Testis (tissue), 2 donors: ENCODE measurements around the gene KCNN2.

ENCODE experiments used
- POLR2A ChIP-seq: fragments of 450-650 bp; IDR thresholded peaks from one replicate; pipeline ENCODE4 v1.6.1; 2017; ENCODE audit warnings: antibody characterized with exemption, mild to moderate bottlenecking, moderate library complexity
- TF ChIP-seq, protein P1 (sequence below), 3 experiments: fragments of 450-650 bp in 2 of 3; fragments of 200-600 bp in 1 of 3; sonication (generic) in 1 of 3; IDR thresholded peaks; one replicate each; pipeline ENCODE4 v1.5.1; 2016 to 2019; ENCODE audit warnings: antibody characterized with exemption in 3 of 3, mild to moderate bottlenecking in 2 of 3, moderate library complexity in 1 of 3

DNA sequence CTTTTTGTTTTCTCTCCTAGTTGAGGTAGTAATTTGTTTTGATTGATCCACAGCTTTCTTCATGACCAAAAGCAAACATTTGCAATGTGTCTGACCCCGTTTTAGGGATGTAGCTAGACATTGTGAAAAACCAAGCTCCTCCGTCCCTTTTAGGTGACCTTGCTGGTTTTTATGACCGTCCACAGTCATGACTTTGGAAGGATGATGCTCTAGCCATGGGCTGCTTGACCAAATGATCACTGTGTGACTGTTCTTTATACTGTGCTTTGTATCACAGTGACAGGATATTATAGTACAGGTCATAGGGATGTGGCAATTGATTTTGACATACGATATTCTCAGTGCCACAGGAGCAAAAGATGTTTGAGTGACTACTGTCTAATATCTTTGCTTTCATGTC, 54.4 kb downstream of the KCNN2 start:
- TF ChIP-seq, protein P1, sequence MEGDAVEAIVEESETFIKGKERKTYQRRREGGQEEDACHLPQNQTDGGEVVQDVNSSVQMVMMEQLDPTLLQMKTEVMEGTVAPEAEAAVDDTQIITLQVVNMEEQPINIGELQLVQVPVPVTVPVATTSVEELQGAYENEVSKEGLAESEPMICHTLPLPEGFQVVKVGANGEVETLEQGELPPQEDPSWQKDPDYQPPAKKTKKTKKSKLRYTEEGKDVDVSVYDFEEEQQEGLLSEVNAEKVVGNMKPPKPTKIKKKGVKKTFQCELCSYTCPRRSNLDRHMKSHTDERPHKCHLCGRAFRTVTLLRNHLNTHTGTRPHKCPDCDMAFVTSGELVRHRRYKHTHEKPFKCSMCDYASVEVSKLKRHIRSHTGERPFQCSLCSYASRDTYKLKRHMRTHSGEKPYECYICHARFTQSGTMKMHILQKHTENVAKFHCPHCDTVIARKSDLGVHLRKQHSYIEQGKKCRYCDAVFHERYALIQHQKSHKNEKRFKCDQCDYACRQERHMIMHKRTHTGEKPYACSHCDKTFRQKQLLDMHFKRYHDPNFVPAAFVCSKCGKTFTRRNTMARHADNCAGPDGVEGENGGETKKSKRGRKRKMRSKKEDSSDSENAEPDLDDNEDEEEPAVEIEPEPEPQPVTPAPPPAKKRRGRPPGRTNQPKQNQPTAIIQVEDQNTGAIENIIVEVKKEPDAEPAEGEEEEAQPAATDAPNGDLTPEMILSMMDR (IDR thresholded peaks at IDR 0.05): no peak
- no peak for TF ChIP-seq POLR2A
